DOHH2 (cell line): ENCODE results near the gene ANK3.

Source experiments
- H3F3A ChIP-seq: fragments of 200-600 bp; sonication (generic), shearing (Covaris generic); 2 replicates; pipeline ENCODE4 v1.6.0; 2016; ENCODE audit warnings: antibody characterized with exemption, mild to moderate bottlenecking; ENCODE audit not compliant: control insufficient read depth, insufficient read depth
- H3K27ac ChIP-seq: fragments of 200-600 bp; sonication (generic); 2 replicates; pipeline ENCODE4 v1.5.1; 2014; ENCODE audit warnings: low read depth, mild to moderate bottlenecking, low read length, moderate library complexity
- H3K27me3 ChIP-seq: fragments of 200-600 bp; sonication (generic); 2 replicates; pipeline ENCODE4 v1.6.1; 2014; ENCODE audit warnings: mild to moderate bottlenecking, low read length, mixed read lengths; ENCODE audit not compliant: control insufficient read depth
- H3K36me3 ChIP-seq: fragments of 200-600 bp; sonication (generic); 2 replicates; pipeline ENCODE4 v1.6.1; 2014; ENCODE audit warnings: mild to moderate bottlenecking, low read length, moderate library complexity, mixed read lengths; ENCODE audit not compliant: control insufficient read depth
- H3K4me1 ChIP-seq: fragments of 200-600 bp; sonication (generic); 2 replicates; pipeline ENCODE4 v1.6.1; 2014; ENCODE audit warnings: mild to moderate bottlenecking, low read length, mixed read lengths; ENCODE audit not compliant: control insufficient read depth
- H3K4me2 ChIP-seq: fragments of 200-600 bp; sonication (generic); 2 replicates; pipeline ENCODE4 v1.6.0; 2014; ENCODE audit warnings: mild to moderate bottlenecking, low read length, moderate library complexity
- H3K4me3 ChIP-seq: fragments of 200-600 bp; sonication (generic); 2 replicates; pipeline ENCODE4 v1.5.1; 2014; ENCODE audit warnings: mild to moderate bottlenecking, low read length, mixed read lengths
- H3K79me2 ChIP-seq: fragments of 200-600 bp; sonication (generic); 2 replicates; pipeline ENCODE4 v1.6.1; 2014; ENCODE audit warnings: mild to moderate bottlenecking, low read length, mixed read lengths; ENCODE audit not compliant: control insufficient read depth
- H3K9me2 ChIP-seq: fragments of 200-600 bp; sonication (generic); replicated peaks from 2 replicates; pipeline ENCODE4 v1.6.1; 2014; ENCODE audit warnings: mild to moderate bottlenecking, low read length, mixed read lengths; ENCODE audit not compliant: control insufficient read depth
- H3K9me3 ChIP-seq: fragments of 200-600 bp; sonication (generic); 2 replicates; pipeline ENCODE4 v1.6.1; 2014; ENCODE audit warnings: antibody characterized with exemption, low read length, mixed read lengths; ENCODE audit not compliant: control insufficient read depth, insufficient read depth
- H4K20me1 ChIP-seq: fragments of 200-600 bp; sonication (generic); 2 replicates; pipeline ENCODE4 v1.6.0; 2014; ENCODE audit warnings: low read depth, mild to moderate bottlenecking, antibody characterized with exemption, low read length, moderate library complexity; ENCODE audit not compliant: control insufficient read depth, insufficient read depth
- CTCF ChIP-seq: fragments of 200-600 bp; sonication (generic); IDR thresholded peaks from one replicate; pipeline ENCODE4 v1.5.1; 2014; ENCODE audit warnings: antibody characterized with exemption, mild to moderate bottlenecking, low read depth, low read length; ENCODE audit not compliant: poor library complexity, severe bottlenecking
- EZH2phosphoT487 ChIP-seq: fragments of 200-600 bp; sonication (generic); IDR thresholded peaks from 2 replicates; pipeline ENCODE4 v1.6.1; 2017; ENCODE audit warnings: borderline replicate concordance, mild to moderate bottlenecking, antibody characterized with exemption, low read length, moderate library complexity, mixed read lengths

ANK3 gene

GRCh38 chr10:60389413-60390025 is at the start of gene ANK3:
TSS of gene ANK3 (minus strand) at chr10:60389875. CDS start at chr10:60389538, 337 bp downstream.
- peaks cover 31% of the 10 kb centered on the region for H3K36me3 ChIP-seq
- H3K27me3 ChIP-seq = no peaks in the 10 kb centered on the region
- H3F3A ChIP-seq = peaks cover 2% of the 10 kb centered on the region; the same call in 1 of the 2 replicates
- no peaks in the 10 kb centered on the region for H4K20me1 ChIP-seq
- peak within 1 kb of the TSS; percentile 91 for H3K27ac ChIP-seq
- peaks cover 66% of the 10 kb centered on the region for H3K79me2 ChIP-seq
- H3K9me2 ChIP-seq = no peaks in the 10 kb centered on the region
- H3K4me3 ChIP-seq = peak within 1 kb of the TSS; percentile 93
- TF ChIP-seq EZH2phosphoT487 = no peak
- no peak for TF ChIP-seq CTCF
- no peaks in the 10 kb centered on the region for H3K9me3 ChIP-seq
- peak within 1 kb of the TSS; percentile 89 for H3K4me2 ChIP-seq
- H3K4me1 ChIP-seq = peaks cover 54% of the 10 kb centered on the region

- peak overlapping the region; percentile 60 for H3K27ac ChIP-seq
- no peaks in the 10 kb centered on the region for H3K9me3 ChIP-seq
- no peaks in the 10 kb centered on the region for H3K27me3 ChIP-seq
- H3K9me2 ChIP-seq = no peaks in the 10 kb centered on the region
- peaks cover 59% of the 10 kb centered on the region for H3K4me1 ChIP-seq
- no peaks in the 10 kb centered on the region for H3K79me2 ChIP-seq
- TF ChIP-seq CTCF = peak; percentile 76
- TF ChIP-seq EZH2phosphoT487 = no peak
- H3K36me3 ChIP-seq = peaks cover 10% of the 10 kb centered on the region; the same call in 1 of the 2 replicates
- no peaks in the 10 kb centered on the region for H4K20me1 ChIP-seq
- peaks cover 3% of the 10 kb centered on the region; the same call in 1 of the 2 replicates for H3F3A ChIP-seq
- no peak overlapping the region; the same call in 1 of the 2 replicates for H3K4me3 ChIP-seq
- peak overlapping the region; percentile 45; the same call in 1 of the 2 replicates for H3K4me2 ChIP-seq
Measured at GRCh38 chr10:60434418-60435046, 44.9 kb upstream of the ANK3 start.

GRCh38 chr10:60433684-60434083 is 44.0 kb upstream of the ANK3 start:
- Histone ChIP-seq H3K4me2 (peak overlapping the region; percentile 45), H3K79me2 (no peaks in the 10 kb centered on the region), H3K36me3 (peaks cover 10% of the 10 kb centered on the region; the same call in 1 of the 2 replicates), H3K9me3 (no peaks in the 10 kb centered on the region), H3F3A (peaks cover 3% of the 10 kb centered on the region; the same call in 1 of the 2 replicates), H3K4me1 (peaks cover 67% of the 10 kb centered on the region), H3K9me2 (no peaks in the 10 kb centered on the region), H3K27ac (peak overlapping the region; percentile 60), H3K27me3 (no peaks in the 10 kb centered on the region), H3K4me3 (peak overlapping the region; percentile 14; the same call in 1 of the 2 replicates), H4K20me1 (no peaks in the 10 kb centered on the region)
- TF ChIP-seq EZH2phosphoT487 = no peak
- no peak for TF ChIP-seq CTCF
